Measurements from ENCODE around the gene TP53RK. TPM values are rescaled to one million over a fixed set of nuclear protein-coding genes. Genes with fewer than 3 reads are reported as not detected.

Gene TP53RK
- total RNA-seq, 1 donor from 2014 or later: 13.6 TPM

GRCh38 chr20:46674253-46675083 is 14.8 kb downstream of the TP53RK start:
- Mint-ChIP-seq H3K27ac (ENCODE audit: unreplicated experiment) (no peak overlapping the region), H3K4me3 (ENCODE audit: unreplicated experiment) (no peak overlapping the region), H3K36me3 (ENCODE audit: unreplicated experiment) (no peaks in the 10 kb centered on the region), H3K4me1 (ENCODE audit: unreplicated experiment) (peaks cover 2% of the 10 kb centered on the region), H3K9me3 (ENCODE audit: unreplicated experiment) (peaks cover 4% of the 10 kb centered on the region), H3K27me3 (ENCODE audit: unreplicated experiment) (no peaks in the 10 kb centered on the region)
- TF ChIP-seq, protein P1, sequence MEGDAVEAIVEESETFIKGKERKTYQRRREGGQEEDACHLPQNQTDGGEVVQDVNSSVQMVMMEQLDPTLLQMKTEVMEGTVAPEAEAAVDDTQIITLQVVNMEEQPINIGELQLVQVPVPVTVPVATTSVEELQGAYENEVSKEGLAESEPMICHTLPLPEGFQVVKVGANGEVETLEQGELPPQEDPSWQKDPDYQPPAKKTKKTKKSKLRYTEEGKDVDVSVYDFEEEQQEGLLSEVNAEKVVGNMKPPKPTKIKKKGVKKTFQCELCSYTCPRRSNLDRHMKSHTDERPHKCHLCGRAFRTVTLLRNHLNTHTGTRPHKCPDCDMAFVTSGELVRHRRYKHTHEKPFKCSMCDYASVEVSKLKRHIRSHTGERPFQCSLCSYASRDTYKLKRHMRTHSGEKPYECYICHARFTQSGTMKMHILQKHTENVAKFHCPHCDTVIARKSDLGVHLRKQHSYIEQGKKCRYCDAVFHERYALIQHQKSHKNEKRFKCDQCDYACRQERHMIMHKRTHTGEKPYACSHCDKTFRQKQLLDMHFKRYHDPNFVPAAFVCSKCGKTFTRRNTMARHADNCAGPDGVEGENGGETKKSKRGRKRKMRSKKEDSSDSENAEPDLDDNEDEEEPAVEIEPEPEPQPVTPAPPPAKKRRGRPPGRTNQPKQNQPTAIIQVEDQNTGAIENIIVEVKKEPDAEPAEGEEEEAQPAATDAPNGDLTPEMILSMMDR (IDR thresholded peaks at IDR 0.05): no peak
- DNase-seq (ENCODE audit: extremely low spot score, unreplicated experiment): no peak

- no peaks in the 10 kb centered on the region for H3K27me3 Mint-ChIP-seq (ENCODE audit: unreplicated experiment)
- no peaks in the 10 kb centered on the region for H3K36me3 Mint-ChIP-seq (ENCODE audit: unreplicated experiment)
- H3K9me3 Mint-ChIP-seq (ENCODE audit: unreplicated experiment): peaks cover 4% of the 10 kb centered on the region
- no peak overlapping the region for H3K27ac Mint-ChIP-seq (ENCODE audit: unreplicated experiment)
- TF ChIP-seq, protein P1 (IDR thresholded peaks at IDR 0.05): no peak
- H3K4me1 Mint-ChIP-seq (ENCODE audit: unreplicated experiment): peaks cover 2% of the 10 kb centered on the region
- no peak overlapping the region for H3K4me3 Mint-ChIP-seq (ENCODE audit: unreplicated experiment)
- no peak for DNase-seq (ENCODE audit: extremely low spot score, unreplicated experiment)
Measured at GRCh38 chr20:46673394-46674252, 15.6 kb downstream of the TP53RK start.

GRCh38 chr20:46672543-46673148 is 16.6 kb downstream of the TP53RK start:
- Mint-ChIP-seq H3K4me1 (ENCODE audit: unreplicated experiment) (peaks cover 2% of the 10 kb centered on the region), H3K27me3 (ENCODE audit: unreplicated experiment) (no peaks in the 10 kb centered on the region), H3K4me3 (ENCODE audit: unreplicated experiment) (no peak overlapping the region), H3K36me3 (ENCODE audit: unreplicated experiment) (no peaks in the 10 kb centered on the region), H3K9me3 (ENCODE audit: unreplicated experiment) (peaks cover 4% of the 10 kb centered on the region), H3K27ac (ENCODE audit: unreplicated experiment) (no peak overlapping the region)
- TF ChIP-seq, protein P1 (IDR thresholded peaks at IDR 0.05): no peak
- no peak for DNase-seq (ENCODE audit: extremely low spot score, unreplicated experiment)

DNA sequence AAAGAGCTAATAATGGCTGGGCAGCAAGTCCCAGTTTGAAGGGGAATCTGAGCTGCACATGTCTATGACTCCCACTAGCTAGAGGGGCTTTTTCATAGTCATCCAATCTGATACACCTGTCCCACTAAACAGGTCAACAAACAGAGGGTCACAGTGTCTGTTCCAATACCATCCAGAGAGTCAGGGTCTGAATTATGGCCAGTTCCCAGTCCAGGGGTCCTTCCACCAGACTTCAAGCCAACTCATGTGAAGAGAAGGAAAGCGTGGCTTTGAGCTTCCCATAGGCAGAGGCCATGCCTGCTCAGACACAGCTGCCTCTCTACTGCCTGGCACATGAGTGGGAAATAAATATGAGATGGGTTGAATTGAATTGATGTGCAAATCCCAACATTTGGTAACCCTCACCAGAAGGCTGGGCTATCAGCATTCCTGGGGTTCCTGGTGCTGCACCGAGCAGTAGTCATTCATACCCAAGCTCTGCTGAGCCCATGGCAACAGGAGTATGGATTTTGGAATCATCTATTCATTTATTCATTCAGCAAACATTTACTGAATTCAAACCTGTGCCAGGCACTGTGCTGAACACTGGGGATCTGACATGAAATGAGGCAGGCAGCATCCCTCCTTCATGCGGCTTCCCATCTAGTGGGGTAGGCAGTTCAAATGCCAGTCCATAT is 17.2 kb downstream of the TP53RK start:
- Mint-ChIP-seq H3K9me3 (ENCODE audit: unreplicated experiment) (peaks cover 4% of the 10 kb centered on the region), H3K36me3 (ENCODE audit: unreplicated experiment) (no peaks in the 10 kb centered on the region), H3K4me3 (ENCODE audit: unreplicated experiment) (no peak overlapping the region), H3K27ac (ENCODE audit: unreplicated experiment) (no peak overlapping the region), H3K27me3 (ENCODE audit: unreplicated experiment) (no peaks in the 10 kb centered on the region), H3K4me1 (ENCODE audit: unreplicated experiment) (peaks cover 2% of the 10 kb centered on the region)
- DNase-seq (ENCODE audit: extremely low spot score, unreplicated experiment): no peak
- TF ChIP-seq, protein P1 (IDR thresholded peaks at IDR 0.05): no peak

Data from osteocyte (in vitro differentiated cells).